DOHH2 (cell line): Measurements from ENCODE around the gene GALNT17.

Experiments
- H3F3A ChIP-seq: fragments of 200-600 bp; sonication (generic), shearing (Covaris generic); 2 replicates; pipeline ENCODE4 v1.6.0; 2016; ENCODE audit warnings: antibody characterized with exemption, mild to moderate bottlenecking; ENCODE audit not compliant: control insufficient read depth, insufficient read depth
- H3K27ac ChIP-seq: fragments of 200-600 bp; sonication (generic); 2 replicates; pipeline ENCODE4 v1.5.1; 2014; ENCODE audit warnings: low read depth, mild to moderate bottlenecking, low read length, moderate library complexity
- H3K27me3 ChIP-seq: fragments of 200-600 bp; sonication (generic); 2 replicates; pipeline ENCODE4 v1.6.1; 2014; ENCODE audit warnings: mild to moderate bottlenecking, low read length, mixed read lengths; ENCODE audit not compliant: control insufficient read depth
- H3K36me3 ChIP-seq: fragments of 200-600 bp; sonication (generic); 2 replicates; pipeline ENCODE4 v1.6.1; 2014; ENCODE audit warnings: mild to moderate bottlenecking, low read length, moderate library complexity, mixed read lengths; ENCODE audit not compliant: control insufficient read depth
- H3K4me1 ChIP-seq: fragments of 200-600 bp; sonication (generic); 2 replicates; pipeline ENCODE4 v1.6.1; 2014; ENCODE audit warnings: mild to moderate bottlenecking, low read length, mixed read lengths; ENCODE audit not compliant: control insufficient read depth
- H3K4me2 ChIP-seq: fragments of 200-600 bp; sonication (generic); 2 replicates; pipeline ENCODE4 v1.6.0; 2014; ENCODE audit warnings: mild to moderate bottlenecking, low read length, moderate library complexity
- H3K4me3 ChIP-seq: fragments of 200-600 bp; sonication (generic); 2 replicates; pipeline ENCODE4 v1.5.1; 2014; ENCODE audit warnings: mild to moderate bottlenecking, low read length, mixed read lengths
- H3K79me2 ChIP-seq: fragments of 200-600 bp; sonication (generic); 2 replicates; pipeline ENCODE4 v1.6.1; 2014; ENCODE audit warnings: mild to moderate bottlenecking, low read length, mixed read lengths; ENCODE audit not compliant: control insufficient read depth
- H3K9me2 ChIP-seq: fragments of 200-600 bp; sonication (generic); replicated peaks from 2 replicates; pipeline ENCODE4 v1.6.1; 2014; ENCODE audit warnings: mild to moderate bottlenecking, low read length, mixed read lengths; ENCODE audit not compliant: control insufficient read depth
- H3K9me3 ChIP-seq: fragments of 200-600 bp; sonication (generic); 2 replicates; pipeline ENCODE4 v1.6.1; 2014; ENCODE audit warnings: antibody characterized with exemption, low read length, mixed read lengths; ENCODE audit not compliant: control insufficient read depth, insufficient read depth
- H4K20me1 ChIP-seq: fragments of 200-600 bp; sonication (generic); 2 replicates; pipeline ENCODE4 v1.6.0; 2014; ENCODE audit warnings: low read depth, mild to moderate bottlenecking, antibody characterized with exemption, low read length, moderate library complexity; ENCODE audit not compliant: control insufficient read depth, insufficient read depth
- EZH2phosphoT487 ChIP-seq: fragments of 200-600 bp; sonication (generic); IDR thresholded peaks from 2 replicates; pipeline ENCODE4 v1.6.1; 2017; ENCODE audit warnings: borderline replicate concordance, mild to moderate bottlenecking, antibody characterized with exemption, low read length, moderate library complexity, mixed read lengths
- TF ChIP-seq, protein P1 (sequence below): fragments of 200-600 bp; sonication (generic); IDR thresholded peaks from one replicate; pipeline ENCODE4 v1.5.1; 2014; ENCODE audit warnings: antibody characterized with exemption, mild to moderate bottlenecking, low read depth, low read length; ENCODE audit not compliant: poor library complexity, severe bottlenecking

GALNT17 gene

DNA sequence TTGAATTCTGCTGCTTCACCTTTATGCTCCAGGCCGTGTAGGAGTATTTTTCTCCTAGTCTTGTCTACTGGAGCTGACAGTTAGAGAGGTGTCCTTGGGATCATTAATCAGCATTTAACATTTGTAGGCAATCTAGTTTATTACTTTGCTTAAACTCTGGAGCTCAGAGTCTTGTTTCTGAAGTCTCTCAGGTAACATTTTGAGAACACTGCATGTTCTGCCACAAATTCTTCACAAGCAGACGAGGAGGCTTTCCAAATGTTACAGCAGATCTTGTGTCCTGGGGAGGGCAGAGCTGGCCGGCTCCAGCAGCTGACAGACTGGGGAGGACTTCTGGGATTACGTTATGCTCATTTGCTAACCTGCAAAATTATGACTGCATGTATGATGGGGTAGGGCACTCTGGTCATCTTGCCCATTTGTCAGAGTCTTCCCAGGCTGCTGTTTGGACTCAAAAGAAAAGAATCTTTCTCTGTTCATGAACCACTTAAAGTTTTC lies 50.5 kb downstream of the GALNT17 start:
- TF ChIP-seq, protein P1, sequence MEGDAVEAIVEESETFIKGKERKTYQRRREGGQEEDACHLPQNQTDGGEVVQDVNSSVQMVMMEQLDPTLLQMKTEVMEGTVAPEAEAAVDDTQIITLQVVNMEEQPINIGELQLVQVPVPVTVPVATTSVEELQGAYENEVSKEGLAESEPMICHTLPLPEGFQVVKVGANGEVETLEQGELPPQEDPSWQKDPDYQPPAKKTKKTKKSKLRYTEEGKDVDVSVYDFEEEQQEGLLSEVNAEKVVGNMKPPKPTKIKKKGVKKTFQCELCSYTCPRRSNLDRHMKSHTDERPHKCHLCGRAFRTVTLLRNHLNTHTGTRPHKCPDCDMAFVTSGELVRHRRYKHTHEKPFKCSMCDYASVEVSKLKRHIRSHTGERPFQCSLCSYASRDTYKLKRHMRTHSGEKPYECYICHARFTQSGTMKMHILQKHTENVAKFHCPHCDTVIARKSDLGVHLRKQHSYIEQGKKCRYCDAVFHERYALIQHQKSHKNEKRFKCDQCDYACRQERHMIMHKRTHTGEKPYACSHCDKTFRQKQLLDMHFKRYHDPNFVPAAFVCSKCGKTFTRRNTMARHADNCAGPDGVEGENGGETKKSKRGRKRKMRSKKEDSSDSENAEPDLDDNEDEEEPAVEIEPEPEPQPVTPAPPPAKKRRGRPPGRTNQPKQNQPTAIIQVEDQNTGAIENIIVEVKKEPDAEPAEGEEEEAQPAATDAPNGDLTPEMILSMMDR = no peak
- no peak for TF ChIP-seq EZH2phosphoT487
- H3K9me3 ChIP-seq = no peaks in the 10 kb centered on the region
- no peaks in the 10 kb centered on the region for H3K4me1 ChIP-seq
- no peak overlapping the region for H3K27ac ChIP-seq
- H4K20me1 ChIP-seq = no peaks in the 10 kb centered on the region
- no peaks in the 10 kb centered on the region for H3K79me2 ChIP-seq
- H3K4me2 ChIP-seq = no peak overlapping the region
- no peak overlapping the region for H3K4me3 ChIP-seq
- no peaks in the 10 kb centered on the region for H3K9me2 ChIP-seq
- no peaks in the 10 kb centered on the region for H3F3A ChIP-seq
- H3K27me3 ChIP-seq = no peaks in the 10 kb centered on the region
- no peaks in the 10 kb centered on the region for H3K36me3 ChIP-seq

GRCh38 chr7:71184136-71184535 lies 52.2 kb downstream of the GALNT17 start:
- TF ChIP-seq, protein P1 = no peak
- no peak for TF ChIP-seq EZH2phosphoT487
- Histone ChIP-seq H3K9me3 (no peaks in the 10 kb centered on the region), H3K4me2 (no peak overlapping the region), H3K79me2 (no peaks in the 10 kb centered on the region), H3K4me3 (no peak overlapping the region), H3K4me1 (no peaks in the 10 kb centered on the region), H3K27ac (no peak overlapping the region), H3K9me2 (no peaks in the 10 kb centered on the region), H4K20me1 (no peaks in the 10 kb centered on the region), H3K36me3 (no peaks in the 10 kb centered on the region), H3K27me3 (no peaks in the 10 kb centered on the region), H3F3A (no peaks in the 10 kb centered on the region)

DNA sequence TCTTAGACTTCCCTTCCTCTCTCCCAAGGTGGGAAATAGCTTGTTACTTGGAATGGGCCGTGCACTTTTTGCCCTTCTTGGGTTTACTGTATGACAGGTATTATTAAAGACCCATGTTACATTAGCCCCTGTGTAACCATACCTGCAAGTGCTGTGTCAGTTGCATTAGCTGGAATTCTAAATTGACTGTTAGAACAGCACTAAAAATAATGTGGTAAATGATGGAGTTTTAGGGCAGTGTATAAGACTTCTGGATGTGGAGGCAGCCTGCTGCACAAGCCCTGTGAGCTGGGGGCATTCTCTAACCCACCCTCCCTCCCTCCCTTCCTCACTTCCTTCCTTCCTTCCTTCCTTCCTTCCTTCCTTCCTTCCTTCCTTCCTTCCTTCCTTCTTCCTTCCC lies 52.7 kb downstream of the GALNT17 start:
- H3K79me2 ChIP-seq = no peaks in the 10 kb centered on the region
- no peak for TF ChIP-seq EZH2phosphoT487
- TF ChIP-seq, protein P1 = no peak
- H3K36me3 ChIP-seq = no peaks in the 10 kb centered on the region
- no peak overlapping the region for H3K4me3 ChIP-seq
- H3K4me1 ChIP-seq = no peaks in the 10 kb centered on the region
- no peaks in the 10 kb centered on the region for H3K9me2 ChIP-seq
- no peaks in the 10 kb centered on the region for H3K27me3 ChIP-seq
- H4K20me1 ChIP-seq = no peaks in the 10 kb centered on the region
- no peak overlapping the region for H3K4me2 ChIP-seq
- no peaks in the 10 kb centered on the region for H3F3A ChIP-seq
- H3K9me3 ChIP-seq = no peaks in the 10 kb centered on the region
- H3K27ac ChIP-seq = no peak overlapping the region
